GM19455 (cell line): ENCODE data around the gene ZNF484.

Source experiments
- ATAC-seq: cut with Tn5 transposase; IDR thresholded peaks from one replicate; pipeline ENCODE4 v1.9.1; 2021; ENCODE audit not compliant: unreplicated experiment

ZNF484 gene

GRCh38 chr9:92795598-92796336 is 82.1 kb downstream of the ZNF484 start:
- no peak for ATAC-seq
